HCT116 (cell line): ENCODE data around the gene ZNF605. TPM values are rescaled to one million over a fixed set of nuclear protein-coding genes. Genes with fewer than 3 reads are reported as not detected.
"Not testable (repeated sequence)": the region's sequence is repeated elsewhere in the genome, so short reads cannot be mapped to it uniquely, and the experiment has no call there.

ENCODE experiments used
- ATAC-seq: fragments of 200-7000 bp; cut with Tn5 transposase; 2 replicates; pipeline ENCODE4 v1.9.1; 2020; ENCODE audit warnings: mild to moderate bottlenecking, moderate library complexity
- BruUV-seq: library from RNA; stranded (reverse); fragments of 400-500 nt; replicated peaks from 2 replicates; lab custom pipeline; 2021; lab: Mats Ljungman, UMichigan
- CTCF ChIA-PET: fragments of 300-600 bp; sonication (Branson Sonifier 250); formaldehyde crosslinking; loops from one replicate; lab custom pipeline; 2021; ENCODE audit warnings: antibody characterized with exemption; lab: Charles Lee
- POLR2A ChIA-PET: fragments of 300-600, 350-600 bp; sonication (Branson Sonifier 250); formaldehyde crosslinking; loops from one replicate; lab custom pipeline; 2021; ENCODE audit warnings: antibody characterized with exemption; lab: Charles Lee
- RAD21 ChIA-PET, 2 experiments: fragments of 300-600 bp; sonication (Branson Sonifier 250); formaldehyde crosslinking; loops; one replicate each; lab custom pipeline; 2023; ENCODE audit warnings: low total read pairs in 2 of 2; ENCODE audit not compliant: uncharacterized antibody in 2 of 2, unreplicated experiment in 2 of 2, low non-redundant PET in 1 of 2; lab: Charles Lee
- DNase-seq: peaks from one replicate; pipeline ENCODE4 v3.0.0-alpha.2; 2010; ENCODE audit warnings: low read depth, low spot score
- H2AFZ ChIP-seq: fragments of 200-600 bp; shearing (Covaris generic), sonication (generic); 2 replicates; pipeline ENCODE4 v1.6.1; 2017; ENCODE audit warnings: low read depth, mixed run types, mixed read lengths, antibody characterized with exemption, low read length; ENCODE audit not compliant: poor library complexity, severe bottlenecking
- H3K27ac ChIP-seq: 2 replicates; pipeline ENCODE4 v1.5.1; 2012; ENCODE audit warnings: low read depth, low read length
- H3K27me3 ChIP-seq: fragments of 200-600 bp; sonication (generic); 2 replicates; pipeline ENCODE4 v1.6.1; 2016; ENCODE audit warnings: mixed run types, low read length, mixed read lengths; ENCODE audit not compliant: insufficient read depth
- H3K36me3 ChIP-seq, 2 experiments: fragments of 200-500 bp in 1 of 2; fragments of 200-600 bp in 1 of 2; sonication (Bioruptor generic) in 1 of 2; sonication (generic) in 1 of 2; 2 replicates each; pipeline versions ENCODE4 v1.5.1 to v1.6.1; 2014 to 2016; ENCODE audit warnings: low read length in 2 of 2, inconsistent platforms in 1 of 2, mixed read lengths in 1 of 2, mixed run types in 1 of 2; ENCODE audit not compliant: insufficient read depth in 2 of 2, control insufficient read depth in 1 of 2
- H3K4me1 ChIP-seq, 2 experiments: fragments of 200-600 bp in 1 of 2; sonication (generic) in 1 of 2; 2 replicates each; pipeline versions ENCODE4 v1.5.1 to v1.6.1; 2012 to 2017; ENCODE audit warnings: low read length in 2 of 2, inconsistent platforms in 1 of 2, mild to moderate bottlenecking in 1 of 2, mixed read lengths in 1 of 2, mixed run types in 1 of 2, moderate library complexity in 1 of 2; ENCODE audit not compliant: insufficient read depth in 2 of 2, control insufficient read depth in 1 of 2
- H3K4me2 ChIP-seq: fragments of 200-600 bp; sonication (generic); 2 replicates; pipeline ENCODE4 v1.6.1; 2017; ENCODE audit warnings: mixed run types, low read length, mixed read lengths
- H3K4me3 ChIP-seq, 2 experiments: fragments of 200-600 bp in 1 of 2; sonication (generic) in 1 of 2; replicated peaks in 1 of 2; 2 replicates each; pipeline ENCODE4 v1.5.1; 2011 to 2016; ENCODE audit warnings: low read length in 2 of 2, control low read depth in 1 of 2, low read depth in 1 of 2, mild to moderate bottlenecking in 1 of 2, mixed read lengths in 1 of 2, mixed run types in 1 of 2
- H3K79me2 ChIP-seq: fragments of 200-600 bp; sonication (generic); 2 replicates; pipeline ENCODE4 v1.6.1; 2017; ENCODE audit warnings: mild to moderate bottlenecking, mixed run types, low read length, moderate library complexity, mixed read lengths; ENCODE audit not compliant: insufficient read depth
- H3K9ac ChIP-seq: fragments of 200-600 bp; sonication (generic); 2 replicates; pipeline ENCODE4 v1.6.1; 2016; ENCODE audit warnings: low read length, mixed read lengths
- H3K9me2 ChIP-seq: fragments of 200-600 bp; sonication (generic), shearing (Covaris generic); 2 replicates; pipeline ENCODE4 v1.6.1; 2017; ENCODE audit warnings: mixed run types, mild to moderate bottlenecking, moderate library complexity; ENCODE audit not compliant: insufficient read depth
- H3K9me3 ChIP-seq, 2 experiments: fragments of 200-500 bp in 1 of 2; fragments of 200-600 bp in 1 of 2; sonication (Bioruptor generic) in 1 of 2; sonication (generic) in 1 of 2; 2 replicates each; pipeline ENCODE4 v1.6.1; 2014 to 2017; ENCODE audit warnings: low read length in 2 of 2, mixed read lengths in 2 of 2, inconsistent platforms in 1 of 2, low read depth in 1 of 2, mild to moderate bottlenecking in 1 of 2, mixed run types in 1 of 2, moderate library complexity in 1 of 2; ENCODE audit not compliant: control insufficient read depth in 1 of 2, insufficient read depth in 1 of 2
- H4K20me1 ChIP-seq: fragments of 200-600 bp; sonication (generic), shearing (Covaris generic); 2 replicates; pipeline ENCODE4 v1.6.1; 2017; ENCODE audit warnings: mixed run types, mild to moderate bottlenecking, moderate library complexity; ENCODE audit not compliant: insufficient read depth
- CEBPB ChIP-seq: IDR thresholded peaks from 2 replicates; pipeline ENCODE4 v1.6.1; 2012; ENCODE audit warnings: low read depth
- EGR1 ChIP-seq: IDR thresholded peaks from 2 replicates; pipeline ENCODE4 v1.6.1; 2012; ENCODE audit warnings: low read depth
- ELF1 ChIP-seq: IDR thresholded peaks from 2 replicates; pipeline ENCODE4 v1.6.1; 2012; ENCODE audit warnings: low read depth, borderline replicate concordance
- EZH2phosphoT487 ChIP-seq: fragments of 200-600 bp; IDR thresholded peaks from 2 replicates; pipeline ENCODE4 v1.6.1; 2018; ENCODE audit warnings: antibody characterized with exemption, borderline replicate concordance
- FOSL1 ChIP-seq: IDR thresholded peaks from 2 replicates; pipeline ENCODE4 v1.6.1; 2012; ENCODE audit warnings: low read depth
- POLR2A ChIP-seq: IDR thresholded peaks from 2 replicates; pipeline ENCODE4 v1.7.0; 2011; ENCODE audit warnings: borderline replicate concordance; ENCODE audit not compliant: insufficient read depth, insufficient read length; ENCODE audit errors: extremely low read depth
- POLR2AphosphoS5 ChIP-seq: IDR thresholded peaks from 2 replicates; pipeline ENCODE4 v1.6.1; 2011; ENCODE audit warnings: mild to moderate bottlenecking, low read depth, low read length, moderate library complexity
- RAD21 ChIP-seq: IDR thresholded peaks from 2 replicates; pipeline ENCODE4 v1.6.1; 2012; ENCODE audit warnings: low read depth, mild to moderate bottlenecking
- SP1 ChIP-seq: IDR thresholded peaks from 2 replicates; pipeline ENCODE4 v1.6.1; 2012; ENCODE audit warnings: low read depth
- SRF ChIP-seq: IDR thresholded peaks from 2 replicates; pipeline ENCODE4 v1.6.1; 2012; ENCODE audit warnings: low read depth
- TCF7L2 ChIP-seq: IDR thresholded peaks from 2 replicates; pipeline ENCODE4 v1.7.0; 2011; ENCODE audit warnings: borderline replicate concordance, inconsistent platforms; ENCODE audit not compliant: insufficient read depth, insufficient read length; ENCODE audit errors: extremely low read depth
- YY1 ChIP-seq: IDR thresholded peaks from 2 replicates; pipeline ENCODE4 v1.6.1; 2011; ENCODE audit warnings: low read length, low read depth, moderate library complexity, mild to moderate bottlenecking; ENCODE audit not compliant: insufficient replicate concordance; ENCODE audit errors: extremely low read depth
- ZNF274 ChIP-seq: fragments of 200-500 bp; sonication (Bioruptor generic); IDR thresholded peaks from 2 replicates; pipeline ENCODE4 v1.6.1; 2014; ENCODE audit warnings: mild to moderate bottlenecking, low read depth, low read length, inconsistent platforms
- intact Hi-C: fragments of 100-400 bp; cut with micrococcal nuclease; formaldehyde crosslinking; loops from 2 replicates; pipeline ENCODE4 v1.10.0; 2022
- total RNA-seq: library from RNA; stranded (reverse); gene quantifications from one replicate; pipeline ENCODE4 v1.2.1, GENCODE V29; 2021; ENCODE audit not compliant: unreplicated experiment
- TF ChIP-seq, protein P1 (sequence below): IDR thresholded peaks from 2 replicates; pipeline ENCODE4 v1.6.1; 2012
- TF ChIP-seq, protein P2 (sequence below): IDR thresholded peaks from 2 replicates; pipeline ENCODE4 v1.6.1; 2012; ENCODE audit warnings: low read depth
- TF ChIP-seq, protein P3 (sequence below): IDR thresholded peaks from 2 replicates; pipeline ENCODE4 v1.6.1; 2011; ENCODE audit warnings: mild to moderate bottlenecking, low read length, moderate library complexity; ENCODE audit not compliant: insufficient replicate concordance; ENCODE audit errors: extremely low read depth

Gene ZNF605
- total RNA-seq, 1 experiment from 2014 or later: 0.02 TPM

DNA sequence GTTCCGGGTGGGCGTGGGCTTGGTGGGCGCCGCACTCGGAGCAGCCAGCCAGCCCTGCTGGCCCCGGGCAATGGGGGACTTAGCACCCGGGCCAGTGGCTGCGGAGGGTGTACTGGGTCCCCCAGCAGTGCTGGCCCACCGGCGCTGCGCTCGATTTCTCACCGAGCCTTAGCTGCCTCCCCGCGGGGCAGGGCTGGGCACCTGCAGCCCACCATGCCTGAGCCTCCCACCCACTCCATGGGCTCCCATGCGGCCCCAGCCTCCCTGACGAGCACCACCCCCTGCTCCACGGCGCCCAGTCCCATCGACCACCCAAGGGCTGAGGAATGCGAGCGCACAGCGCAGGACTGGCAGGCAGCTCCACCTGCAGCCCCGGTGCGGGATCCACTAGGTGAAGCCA lies 17.3 kb downstream of the ZNF605 start:
- H3K9me3 ChIP-seq: peaks cover 0 to 18% of the 10 kb centered on the region in 2 experiments; a peak in 2 of 4 replicates

DNA sequence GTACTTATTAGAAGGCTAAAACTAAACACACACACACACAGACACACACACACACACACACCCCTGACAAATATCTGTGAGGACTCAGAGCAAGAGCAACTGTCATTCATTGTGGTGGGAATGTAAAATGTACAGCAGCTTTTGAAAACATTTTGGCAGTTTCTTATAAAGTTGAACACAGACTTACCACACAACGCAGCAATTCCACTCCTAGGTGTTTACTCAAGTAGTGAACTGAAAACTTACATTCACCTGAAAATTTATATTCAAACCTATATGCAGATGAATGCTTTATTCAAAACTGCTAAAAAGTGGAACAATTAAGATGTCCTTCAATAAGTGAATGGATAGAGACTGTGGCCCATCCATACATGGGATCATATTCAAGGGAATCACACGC lies 18.6 kb downstream of the ZNF605 start:
- BruUV-seq: no TSS peak
- peaks cover 4 to 18% of the 10 kb centered on the region in 2 experiments; a peak in 2 of 4 replicates for H3K9me3 ChIP-seq
- intact Hi-C loops: no loop called here
- no peak overlapping the region for H2AFZ ChIP-seq
- ChIA-PET CTCF (no interaction called here), RAD21 (no interaction called here), POLR2A (no interaction called here)
- DNase-seq (no peak), ATAC-seq (no peak)
- no peak overlapping the region for H3K27ac ChIP-seq
- no peak overlapping the region for H3K9ac ChIP-seq
- no peaks in the 10 kb centered on the region for H4K20me1 ChIP-seq
- no peaks in the 10 kb centered on the region for H3K9me2 ChIP-seq
- H3K79me2 ChIP-seq: no peaks in the 10 kb centered on the region
- no peaks in the 10 kb centered on the region for H3K36me3 ChIP-seq
- no peaks in the 10 kb centered on the region for H3K27me3 ChIP-seq
- H3K4me2 ChIP-seq: no peak overlapping the region
- no peaks in the 10 kb centered on the region for H3K4me1 ChIP-seq
- no peak overlapping the region for H3K4me3 ChIP-seq
- TF ChIP-seq CEBPB (no peak), POLR2AphosphoS5 (no peak), FOSL1 (no peak), SP1 (no peak), ZNF274 (no peak), TCF7L2 (no peak), SRF (no peak), RAD21 (no peak), POLR2A (no peak), EGR1 (no peak), YY1 (no peak), ELF1 (no peak), EZH2phosphoT487 (no peak)
- TF ChIP-seq, protein P1, sequence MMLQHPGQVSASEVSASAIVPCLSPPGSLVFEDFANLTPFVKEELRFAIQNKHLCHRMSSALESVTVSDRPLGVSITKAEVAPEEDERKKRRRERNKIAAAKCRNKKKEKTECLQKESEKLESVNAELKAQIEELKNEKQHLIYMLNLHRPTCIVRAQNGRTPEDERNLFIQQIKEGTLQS: no peak
- TF ChIP-seq, protein P2, sequence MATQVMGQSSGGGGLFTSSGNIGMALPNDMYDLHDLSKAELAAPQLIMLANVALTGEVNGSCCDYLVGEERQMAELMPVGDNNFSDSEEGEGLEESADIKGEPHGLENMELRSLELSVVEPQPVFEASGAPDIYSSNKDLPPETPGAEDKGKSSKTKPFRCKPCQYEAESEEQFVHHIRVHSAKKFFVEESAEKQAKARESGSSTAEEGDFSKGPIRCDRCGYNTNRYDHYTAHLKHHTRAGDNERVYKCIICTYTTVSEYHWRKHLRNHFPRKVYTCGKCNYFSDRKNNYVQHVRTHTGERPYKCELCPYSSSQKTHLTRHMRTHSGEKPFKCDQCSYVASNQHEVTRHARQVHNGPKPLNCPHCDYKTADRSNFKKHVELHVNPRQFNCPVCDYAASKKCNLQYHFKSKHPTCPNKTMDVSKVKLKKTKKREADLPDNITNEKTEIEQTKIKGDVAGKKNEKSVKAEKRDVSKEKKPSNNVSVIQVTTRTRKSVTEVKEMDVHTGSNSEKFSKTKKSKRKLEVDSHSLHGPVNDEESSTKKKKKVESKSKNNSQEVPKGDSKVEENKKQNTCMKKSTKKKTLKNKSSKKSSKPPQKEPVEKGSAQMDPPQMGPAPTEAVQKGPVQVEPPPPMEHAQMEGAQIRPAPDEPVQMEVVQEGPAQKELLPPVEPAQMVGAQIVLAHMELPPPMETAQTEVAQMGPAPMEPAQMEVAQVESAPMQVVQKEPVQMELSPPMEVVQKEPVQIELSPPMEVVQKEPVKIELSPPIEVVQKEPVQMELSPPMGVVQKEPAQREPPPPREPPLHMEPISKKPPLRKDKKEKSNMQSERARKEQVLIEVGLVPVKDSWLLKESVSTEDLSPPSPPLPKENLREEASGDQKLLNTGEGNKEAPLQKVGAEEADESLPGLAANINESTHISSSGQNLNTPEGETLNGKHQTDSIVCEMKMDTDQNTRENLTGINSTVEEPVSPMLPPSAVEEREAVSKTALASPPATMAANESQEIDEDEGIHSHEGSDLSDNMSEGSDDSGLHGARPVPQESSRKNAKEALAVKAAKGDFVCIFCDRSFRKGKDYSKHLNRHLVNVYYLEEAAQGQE: no peak
- TF ChIP-seq, protein P3, sequence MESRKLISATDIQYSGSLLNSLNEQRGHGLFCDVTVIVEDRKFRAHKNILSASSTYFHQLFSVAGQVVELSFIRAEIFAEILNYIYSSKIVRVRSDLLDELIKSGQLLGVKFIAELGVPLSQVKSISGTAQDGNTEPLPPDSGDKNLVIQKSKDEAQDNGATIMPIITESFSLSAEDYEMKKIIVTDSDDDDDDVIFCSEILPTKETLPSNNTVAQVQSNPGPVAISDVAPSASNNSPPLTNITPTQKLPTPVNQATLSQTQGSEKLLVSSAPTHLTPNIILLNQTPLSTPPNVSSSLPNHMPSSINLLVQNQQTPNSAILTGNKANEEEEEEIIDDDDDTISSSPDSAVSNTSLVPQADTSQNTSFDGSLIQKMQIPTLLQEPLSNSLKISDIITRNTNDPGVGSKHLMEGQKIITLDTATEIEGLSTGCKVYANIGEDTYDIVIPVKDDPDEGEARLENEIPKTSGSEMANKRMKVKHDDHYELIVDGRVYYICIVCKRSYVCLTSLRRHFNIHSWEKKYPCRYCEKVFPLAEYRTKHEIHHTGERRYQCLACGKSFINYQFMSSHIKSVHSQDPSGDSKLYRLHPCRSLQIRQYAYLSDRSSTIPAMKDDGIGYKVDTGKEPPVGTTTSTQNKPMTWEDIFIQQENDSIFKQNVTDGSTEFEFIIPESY: no peak

More for the DNA sequence above, 17.3 kb downstream of the ZNF605 start:
- CTCF ChIA-PET, H3K4me1 ChIP-seq, H3K9ac ChIP-seq, H3K27me3 ChIP-seq, intact Hi-C loops, H3K27ac ChIP-seq, BruUV-seq, DNase-seq, H3K4me2 ChIP-seq, H3K79me2 ChIP-seq, H3K36me3 ChIP-seq, POLR2A ChIA-PET, H2AFZ ChIP-seq, RAD21 ChIA-PET, H4K20me1 ChIP-seq, H3K9me2 ChIP-seq, ATAC-seq, H3K4me3 ChIP-seq: not testable (repeated sequence)
